Gastrocnemius medialis (tissue), 4 donors: ENCODE measurements around the gene FLT1. TPM values are rescaled to one million over a fixed set of nuclear protein-coding genes. Genes with fewer than 3 reads are reported as not detected.

Experiments
- ATAC-seq, 2 donors: fragments of 150-250 bp; one replicate each; pipeline ENCODE4 v1.9.1; 2016
- DNase-seq, 2 donors: peaks; one replicate each; pipeline ENCODE4 v3.0.0-alpha.2; 2019
- H3K27ac ChIP-seq, 4 donors: fragments of 200-600 bp; sonication (generic); 1 replicate in 1 of 4; 2 replicates in 3 of 4; pipeline ENCODE4 v1.5.1; 2016 to 2018; ENCODE audit warnings: mild to moderate bottlenecking in 2 of 4, moderate library complexity in 1 of 4
- H3K27me3 ChIP-seq, 3 donors: fragments of 200-600 bp; sonication (generic) in 2 of 3; 1 replicate in 1 of 3; 2 replicates in 2 of 3; pipeline versions ENCODE4 v1.5.1 to v1.6.0; 2016 to 2019; ENCODE audit warnings: mild to moderate bottlenecking in 1 of 3, moderate library complexity in 1 of 3
- H3K36me3 ChIP-seq, 2 donors: fragments of 200-600 bp; sonication (generic) in 1 of 2; one replicate each; pipeline ENCODE4 v1.5.1; 2017 to 2018
- H3K4me1 ChIP-seq, 2 donors: fragments of 200-600 bp; sonication (generic) in 1 of 2; one replicate each; pipeline ENCODE4 v1.5.1; 2016 to 2017; ENCODE audit warnings: mild to moderate bottlenecking in 2 of 2
- H3K4me3 ChIP-seq, 4 donors: fragments of 200-600 bp; sonication (generic) in 3 of 4; 1 replicate in 1 of 4; 2 replicates in 3 of 4; pipeline ENCODE4 v1.5.1; 2016 to 2019; ENCODE audit warnings: mild to moderate bottlenecking in 2 of 4
- H3K9me3 ChIP-seq, 3 donors: fragments of 200-600 bp; sonication (generic) in 2 of 3; 1 replicate in 1 of 3; 2 replicates in 2 of 3; pipeline ENCODE4 v1.5.1; 2016 to 2019
- POLR2A ChIP-seq, 2 donors: fragments of 450-650 bp; IDR thresholded peaks; one replicate each; pipeline ENCODE4 v1.6.1; 2017; ENCODE audit warnings: antibody characterized with exemption in 2 of 2, mild to moderate bottlenecking in 2 of 2, moderate library complexity in 2 of 2
- in situ Hi-C, 4 donors: fragments of 200-750 bp; cut with MboI; loops; one replicate each; pipeline versions ENCODE4 v1.15.0 to v1.8.0; 2017; ENCODE audit warnings: low sequenced_read_pairs in 4 of 4
- intact Hi-C: fragments of 100-400 bp; cut with DNase I; formaldehyde crosslinking; loops from one replicate; pipeline ENCODE4 v1.15.1; 2023; ENCODE audit warnings: low total_unique reads
- total RNA-seq, 4 donors: library from RNA; depleted of rRNA; stranded (reverse); fragments of >200 nt; gene quantifications; one replicate each; pipeline versions ENCODE4 v1.1.0 to v1.2.3, GENCODE V29; 2016
- TF ChIP-seq, protein P1 (sequence below), 5 experiments: fragments of 450-650 bp in 3 of 5; fragments of 200-600 bp in 2 of 5; sonication (generic) in 2 of 5; IDR thresholded peaks in 4 of 5; conservative IDR thresholded peaks in 1 of 5; 1 replicate in 4 of 5; 2 replicates in 1 of 5; pipeline ENCODE4 v1.5.1; 2016 to 2019; ENCODE audit warnings: antibody characterized with exemption in 5 of 5, mild to moderate bottlenecking in 3 of 5, moderate library complexity in 3 of 5

The FLT1 gene
- total RNA-seq, 4 donors from 2014 or later, result 20.7 to 42.9 (median 29.5) TPM

DNA sequence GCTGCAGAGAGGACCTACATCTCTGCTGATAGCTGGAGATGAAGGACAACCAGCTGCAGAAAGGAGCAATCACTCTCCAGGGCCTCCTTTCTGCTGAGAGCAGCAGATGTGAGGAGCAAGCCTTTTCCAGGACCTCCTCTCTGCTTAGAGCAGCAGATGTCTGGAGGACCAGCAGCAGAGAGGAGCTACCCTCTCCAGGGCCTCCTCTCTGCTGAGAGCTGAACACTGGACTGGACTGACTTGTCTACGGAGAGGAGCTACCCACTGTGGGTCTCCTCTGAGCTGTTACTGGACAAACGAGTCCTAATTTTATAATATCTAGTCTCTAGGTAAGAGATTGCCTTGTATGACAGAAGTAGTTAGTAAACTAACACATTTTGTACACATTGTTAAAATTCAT, 40.8 kb upstream of the FLT1 start:
- Histone ChIP-seq H3K9me3 (no peaks in the 10 kb centered on the region), H3K27me3 (peaks cover 7 to 30% (median 12%) of the 10 kb centered on the region in 3 donors), H3K4me3 (no peak overlapping the region), H3K36me3 (no peaks in the 10 kb centered on the region), H3K4me1 (peaks cover 0 to 4% of the 10 kb centered on the region in 2 donors), H3K27ac (no peak overlapping the region)
- in situ Hi-C loops (no loop called here), intact Hi-C loops (no loop called here)
- ATAC-seq (no peak), DNase-seq (no peak)
- TF ChIP-seq, protein P1, sequence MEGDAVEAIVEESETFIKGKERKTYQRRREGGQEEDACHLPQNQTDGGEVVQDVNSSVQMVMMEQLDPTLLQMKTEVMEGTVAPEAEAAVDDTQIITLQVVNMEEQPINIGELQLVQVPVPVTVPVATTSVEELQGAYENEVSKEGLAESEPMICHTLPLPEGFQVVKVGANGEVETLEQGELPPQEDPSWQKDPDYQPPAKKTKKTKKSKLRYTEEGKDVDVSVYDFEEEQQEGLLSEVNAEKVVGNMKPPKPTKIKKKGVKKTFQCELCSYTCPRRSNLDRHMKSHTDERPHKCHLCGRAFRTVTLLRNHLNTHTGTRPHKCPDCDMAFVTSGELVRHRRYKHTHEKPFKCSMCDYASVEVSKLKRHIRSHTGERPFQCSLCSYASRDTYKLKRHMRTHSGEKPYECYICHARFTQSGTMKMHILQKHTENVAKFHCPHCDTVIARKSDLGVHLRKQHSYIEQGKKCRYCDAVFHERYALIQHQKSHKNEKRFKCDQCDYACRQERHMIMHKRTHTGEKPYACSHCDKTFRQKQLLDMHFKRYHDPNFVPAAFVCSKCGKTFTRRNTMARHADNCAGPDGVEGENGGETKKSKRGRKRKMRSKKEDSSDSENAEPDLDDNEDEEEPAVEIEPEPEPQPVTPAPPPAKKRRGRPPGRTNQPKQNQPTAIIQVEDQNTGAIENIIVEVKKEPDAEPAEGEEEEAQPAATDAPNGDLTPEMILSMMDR (IDR thresholded peaks at IDR 0.05 in 4 of 5, conservative IDR thresholded peaks at IDR 0.05 in 1 of 5), result no peak
- TF ChIP-seq POLR2A (IDR thresholded peaks at IDR 0.05), result no peak

DNA sequence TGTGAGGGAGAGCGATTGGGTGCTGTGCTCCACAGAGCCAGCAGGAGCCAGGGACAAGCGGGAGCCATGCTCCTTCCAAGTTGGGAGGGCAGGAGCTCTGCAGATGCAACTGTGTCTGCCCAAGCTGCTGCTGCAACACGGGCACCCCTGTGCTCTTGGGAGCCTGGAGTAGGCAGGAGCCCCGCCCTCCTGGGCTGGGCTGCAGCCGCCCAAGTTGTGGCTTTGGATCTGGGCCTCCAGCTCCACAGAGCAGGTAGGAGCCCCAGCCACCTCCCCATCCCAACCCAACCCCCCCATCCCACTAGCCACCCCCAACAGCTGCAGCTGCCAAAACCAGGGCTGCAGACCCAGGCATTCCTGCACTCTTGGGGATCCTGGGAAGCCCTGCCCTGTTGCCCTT, 39.9 kb upstream of the FLT1 start:
- Histone ChIP-seq H3K27me3 (peaks cover 14 to 39% (median 16%) of the 10 kb centered on the region in 3 donors), H3K9me3 (no peaks in the 10 kb centered on the region), H3K4me3 (no peak overlapping the region), H3K4me1 (peaks cover 0 to 6% of the 10 kb centered on the region in 2 donors), H3K36me3 (no peaks in the 10 kb centered on the region), H3K27ac (no peak overlapping the region)
- no peak for DNase-seq
- in situ Hi-C loops (no loop called here), intact Hi-C loops (no loop called here)
- no peak for ATAC-seq
- no peak for TF ChIP-seq POLR2A (IDR thresholded peaks at IDR 0.05)
- TF ChIP-seq, protein P1 (IDR thresholded peaks at IDR 0.05 in 4 of 5, conservative IDR thresholded peaks at IDR 0.05 in 1 of 5), result no peak

DNA sequence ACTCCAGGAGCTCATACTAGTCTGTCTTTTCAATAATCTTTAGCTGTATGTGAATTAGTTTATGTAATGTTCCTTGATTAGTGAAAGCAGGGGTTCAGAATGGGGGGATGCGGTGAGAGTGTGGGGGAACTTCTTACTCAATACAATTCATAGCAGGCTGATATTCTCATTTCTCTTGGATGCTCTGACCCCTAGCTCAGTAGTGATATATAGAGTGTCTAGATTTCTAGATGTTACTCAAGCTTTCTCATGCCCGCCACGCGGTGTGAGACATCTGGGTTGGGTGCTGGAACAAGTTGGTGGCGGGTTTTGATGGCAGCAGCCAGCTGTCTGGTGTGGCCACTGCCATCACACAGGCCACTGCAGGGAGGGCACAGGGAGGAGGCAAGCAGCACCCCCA, 39.3 kb upstream of the FLT1 start:
- in situ Hi-C loops, result no loop called here
- no peaks in the 10 kb centered on the region for H3K36me3 ChIP-seq

DNA sequence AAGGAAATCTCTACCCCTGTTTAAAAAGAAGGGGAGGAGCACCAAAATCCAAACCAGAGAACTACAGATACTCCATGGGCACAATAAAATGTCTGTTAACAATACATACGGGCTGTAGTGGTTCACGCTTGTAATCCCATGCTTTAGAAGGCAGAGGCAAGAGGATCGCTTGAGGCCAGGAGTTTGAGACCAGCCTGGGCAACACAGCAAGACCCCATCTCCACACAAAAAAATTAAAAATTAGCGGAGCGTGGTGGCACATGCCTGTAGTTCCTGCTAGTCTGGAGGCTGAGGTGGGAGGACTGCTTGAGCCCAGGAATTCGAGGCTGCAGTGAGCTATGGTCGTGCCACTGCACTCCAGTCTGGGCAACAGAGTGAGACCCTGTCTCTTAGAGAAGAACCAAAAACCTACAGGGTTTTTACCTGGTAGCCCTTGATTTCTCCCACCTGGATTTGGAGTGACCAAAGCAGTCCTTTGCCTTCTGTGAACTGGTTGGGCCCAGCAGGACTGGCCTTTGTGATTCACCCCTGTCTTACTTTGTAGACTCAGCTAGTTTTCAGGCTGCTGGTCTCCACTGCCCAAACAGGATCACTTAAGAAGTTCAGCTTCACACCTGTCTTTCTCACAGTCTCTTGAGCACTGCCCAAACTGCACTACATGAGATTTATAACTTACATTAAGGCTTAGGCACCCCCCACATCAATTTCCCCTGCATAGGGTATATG, 38.7 kb upstream of the FLT1 start:
- H3K4me1 ChIP-seq, result peaks cover 0 to 6% of the 10 kb centered on the region in 2 donors
- TF ChIP-seq, protein P1 (IDR thresholded peaks at IDR 0.05 in 4 of 5, conservative IDR thresholded peaks at IDR 0.05 in 1 of 5), result no peak
- no peak for TF ChIP-seq POLR2A (IDR thresholded peaks at IDR 0.05)
- H3K27ac ChIP-seq, result peak overlapping the region in 3 of 4 donors; percentile 72 to 80 (median 77)
- H3K36me3 ChIP-seq, result no peaks in the 10 kb centered on the region
- peaks cover 14 to 44% (median 16%) of the 10 kb centered on the region in 3 donors for H3K27me3 ChIP-seq
- in situ Hi-C loops (no loop called here), intact Hi-C loops (loop anchor here (2.0 kb wide), 1 partner anchor 107 kb away; no protein-coding TSS in a partner anchor)
- peak overlapping the region in 1 of 4 donors; percentile 43 for H3K4me3 ChIP-seq
- ATAC-seq (no peak), DNase-seq (no peak)
- H3K9me3 ChIP-seq, result no peaks in the 10 kb centered on the region

More for the DNA sequence above, 39.3 kb upstream of the FLT1 start:
- no peaks in the 10 kb centered on the region for H3K9me3 ChIP-seq
- no peak for TF ChIP-seq POLR2A (IDR thresholded peaks at IDR 0.05)
- TF ChIP-seq, protein P1 (IDR thresholded peaks at IDR 0.05 in 4 of 5, conservative IDR thresholded peaks at IDR 0.05 in 1 of 5), result no peak
- intact Hi-C loops, result no loop called here
- H3K4me1 ChIP-seq, result peaks cover 0 to 6% of the 10 kb centered on the region in 2 donors
- no peak overlapping the region for H3K4me3 ChIP-seq
- peaks cover 14 to 44% (median 16%) of the 10 kb centered on the region in 3 donors for H3K27me3 ChIP-seq
- DNase-seq (no peak), ATAC-seq (no peak)
- no peak overlapping the region for H3K27ac ChIP-seq
